Pulmonary artery endothelial cell (primary cell): ENCODE measurements around the gene IL10. TPM values are rescaled to one million over a fixed set of nuclear protein-coding genes. Genes with fewer than 3 reads are reported as not detected.
"Not testable (repeated sequence)": the region's sequence is repeated elsewhere in the genome, so short reads cannot be mapped to it uniquely, and the experiment has no call there.

Source experiments
- DNase-seq: peaks from one replicate; pipeline ENCODE4 v3.0.0-alpha.2; 2011; ENCODE audit warnings: low read depth, low spot score
- total RNA-seq: library from RNA; depleted of rRNA; stranded (reverse); fragments of >200 nt; gene quantifications from 2 replicates; pipeline ENCODE4 v1.2.3, GENCODE V29; 2014

IL10 gene
- total RNA-seq, 1 donor from 2014 or later: not detected

- not testable (repeated sequence) for DNase-seq
Observed at GRCh38 chr1:206765771-206766170, 6.5 kb downstream of the IL10 start.

DNA sequence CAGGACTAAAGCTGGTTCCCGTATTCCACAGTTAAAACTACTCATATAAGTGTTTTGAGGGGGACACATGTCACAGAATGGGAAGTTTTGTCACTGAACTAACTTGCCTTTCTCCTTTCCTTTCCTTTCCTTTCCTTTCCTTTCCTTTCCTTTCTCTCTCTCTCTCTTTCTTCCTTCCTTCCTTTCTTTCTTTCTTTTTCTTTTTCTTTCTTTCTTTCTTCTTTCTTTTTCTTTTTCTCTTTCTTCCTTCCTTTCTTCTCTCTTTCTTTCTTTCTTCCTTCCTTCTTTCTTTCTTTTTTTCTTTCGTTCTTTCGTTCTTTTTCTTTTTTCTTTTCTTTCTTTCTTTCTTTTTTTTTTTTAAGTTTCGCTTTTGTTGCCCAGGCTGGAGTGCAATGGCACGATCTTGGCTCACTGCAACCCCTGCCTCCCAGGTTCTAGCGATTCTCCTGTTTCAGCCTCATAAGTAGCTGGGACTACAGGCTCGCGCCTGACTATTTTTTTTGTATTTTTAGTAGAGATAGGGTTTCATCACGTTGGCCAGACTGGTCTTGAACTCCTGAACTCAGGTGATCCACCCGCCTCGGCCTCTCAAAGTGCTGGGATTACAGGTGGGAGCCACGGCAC lies 9.4 kb downstream of the IL10 start:
- not testable (repeated sequence) for DNase-seq

- no peak for DNase-seq
Observed at GRCh38 chr1:206761159-206761768, 11.0 kb downstream of the IL10 start.

- DNase-seq: no peak
Observed at GRCh38 chr1:206760590-206760989, 11.7 kb downstream of the IL10 start.

- DNase-seq: no peak
Observed at GRCh38 chr1:206757524-206758266, 14.6 kb downstream of the IL10 start.

GRCh38 chr1:206754011-206754410 lies 18.3 kb downstream of the IL10 start:
- DNase-seq: no peak

- no peak for DNase-seq
Observed at GRCh38 chr1:206753141-206753540, 19.2 kb downstream of the IL10 start.

- no peak for DNase-seq
Observed at GRCh38 chr1:206752481-206752880, 19.8 kb downstream of the IL10 start.

DNA sequence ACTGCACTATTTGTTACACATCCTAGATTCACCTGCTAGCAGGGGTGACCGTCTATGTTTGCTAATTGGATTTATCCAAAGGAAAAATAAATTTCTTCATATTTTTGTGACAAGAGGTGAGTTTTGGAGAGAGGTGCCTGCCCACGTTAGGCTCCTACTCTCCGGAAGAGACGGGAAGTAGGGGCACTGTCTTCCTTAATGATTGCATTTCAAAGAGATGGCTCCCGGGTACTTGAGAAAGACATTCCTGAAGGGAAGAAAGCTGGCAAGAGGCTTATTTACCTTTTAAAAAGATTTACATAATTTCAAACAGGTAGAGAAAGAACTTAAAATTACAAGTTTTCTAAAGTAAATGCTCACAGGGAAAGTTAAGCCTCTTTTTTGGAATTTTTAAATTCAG lies 20.4 kb downstream of the IL10 start:
- no peak for DNase-seq

DNA sequence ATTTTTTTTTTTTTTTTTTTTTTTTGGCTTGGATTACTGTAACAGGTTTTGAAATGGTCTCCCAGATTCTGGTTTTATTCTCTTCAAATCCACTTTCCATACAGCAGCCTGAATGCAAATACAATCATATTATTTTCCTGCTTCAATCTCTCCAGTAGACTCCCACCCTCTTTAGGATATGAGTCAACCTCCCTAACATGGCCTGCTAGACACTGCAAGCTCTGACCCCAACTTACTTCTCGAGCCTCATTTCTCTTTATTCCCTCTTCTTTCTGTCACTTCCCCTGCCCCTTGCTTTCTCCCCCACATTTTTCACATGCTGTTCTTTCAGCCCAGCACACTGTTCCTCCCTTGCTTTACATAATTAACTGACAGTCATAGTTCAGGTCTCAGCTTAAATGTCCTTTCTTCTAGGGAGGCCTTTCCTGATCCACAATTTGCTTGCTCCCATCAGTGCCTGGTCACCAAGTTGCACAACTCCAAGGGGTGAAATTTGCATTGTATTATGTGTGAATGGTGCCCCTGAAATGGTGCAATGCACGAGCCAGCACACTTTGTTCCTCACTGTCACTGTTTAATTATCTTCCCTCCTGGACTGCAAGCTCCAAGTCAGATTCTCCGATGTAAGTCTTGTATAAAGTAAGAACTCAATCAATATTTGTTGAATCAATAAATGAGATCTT lies 23.8 kb downstream of the IL10 start:
- DNase-seq: no peak

DNA sequence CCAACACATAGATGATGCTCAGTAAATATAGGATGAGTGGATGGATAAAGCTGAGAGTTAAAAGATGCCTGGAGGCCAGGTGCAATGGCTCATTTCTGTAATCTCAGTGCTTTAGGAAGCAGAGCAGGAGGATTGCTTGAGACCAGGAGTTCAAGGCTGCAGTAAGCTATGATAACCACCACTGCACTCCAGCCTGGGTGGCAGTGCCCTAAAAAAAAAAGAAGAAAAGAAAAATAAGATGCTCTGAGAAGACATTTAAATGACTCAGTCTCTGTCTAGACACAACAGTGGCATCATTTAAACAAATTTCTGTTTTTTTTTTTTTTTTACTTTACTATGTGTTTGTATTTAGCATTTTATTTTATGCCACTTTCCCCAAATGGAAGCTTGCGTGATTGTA lies 27.0 kb downstream of the IL10 start:
- DNase-seq: no peak

DNA sequence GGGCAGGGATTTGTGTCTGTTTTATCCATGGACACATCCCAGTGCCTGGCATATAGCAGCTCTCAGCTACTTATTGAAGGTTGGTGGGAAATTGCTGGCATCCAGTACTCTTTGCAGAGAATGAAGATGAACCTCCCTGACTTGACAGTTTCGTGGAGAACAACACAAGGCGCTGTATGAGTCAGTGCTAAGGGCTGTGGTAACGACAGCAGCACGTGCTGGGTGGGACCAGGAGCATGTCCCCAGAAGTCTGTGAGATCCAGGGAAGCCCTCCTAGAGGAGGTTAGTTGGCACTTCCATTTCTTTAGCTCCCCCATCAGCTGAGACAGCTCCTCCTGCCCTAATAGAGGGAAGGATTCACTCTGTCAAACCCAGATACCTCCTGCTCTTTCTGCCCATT lies 27.6 kb downstream of the IL10 start:
- no peak for DNase-seq

- no peak for DNase-seq
Observed at GRCh38 chr1:206742719-206743383, 29.4 kb downstream of the IL10 start.

- DNase-seq: no peak
Observed at GRCh38 chr1:206741142-206741701, 31.1 kb downstream of the IL10 start.

- no peak for DNase-seq
Observed at GRCh38 chr1:206739411-206740076, 32.8 kb downstream of the IL10 start.

GRCh38 chr1:206738370-206739366 lies 33.6 kb downstream of the IL10 start:
- no peak for DNase-seq

- no peak for DNase-seq
Observed at GRCh38 chr1:206737729-206738201, 34.5 kb downstream of the IL10 start.

GRCh38 chr1:206736878-206737728 lies 35.2 kb downstream of the IL10 start:
- no peak for DNase-seq
